Measurements from ENCODE around the gene RMDN3. TPM values are rescaled to one million over a fixed set of nuclear protein-coding genes. Genes with fewer than 3 reads are reported as not detected.
A peak's percentile ranks its signal among the peaks of the same experiment; 100 is the strongest.

RMDN3 gene
- total RNA-seq, 1 experiment from 2014 or later: 23.5 TPM

DNA sequence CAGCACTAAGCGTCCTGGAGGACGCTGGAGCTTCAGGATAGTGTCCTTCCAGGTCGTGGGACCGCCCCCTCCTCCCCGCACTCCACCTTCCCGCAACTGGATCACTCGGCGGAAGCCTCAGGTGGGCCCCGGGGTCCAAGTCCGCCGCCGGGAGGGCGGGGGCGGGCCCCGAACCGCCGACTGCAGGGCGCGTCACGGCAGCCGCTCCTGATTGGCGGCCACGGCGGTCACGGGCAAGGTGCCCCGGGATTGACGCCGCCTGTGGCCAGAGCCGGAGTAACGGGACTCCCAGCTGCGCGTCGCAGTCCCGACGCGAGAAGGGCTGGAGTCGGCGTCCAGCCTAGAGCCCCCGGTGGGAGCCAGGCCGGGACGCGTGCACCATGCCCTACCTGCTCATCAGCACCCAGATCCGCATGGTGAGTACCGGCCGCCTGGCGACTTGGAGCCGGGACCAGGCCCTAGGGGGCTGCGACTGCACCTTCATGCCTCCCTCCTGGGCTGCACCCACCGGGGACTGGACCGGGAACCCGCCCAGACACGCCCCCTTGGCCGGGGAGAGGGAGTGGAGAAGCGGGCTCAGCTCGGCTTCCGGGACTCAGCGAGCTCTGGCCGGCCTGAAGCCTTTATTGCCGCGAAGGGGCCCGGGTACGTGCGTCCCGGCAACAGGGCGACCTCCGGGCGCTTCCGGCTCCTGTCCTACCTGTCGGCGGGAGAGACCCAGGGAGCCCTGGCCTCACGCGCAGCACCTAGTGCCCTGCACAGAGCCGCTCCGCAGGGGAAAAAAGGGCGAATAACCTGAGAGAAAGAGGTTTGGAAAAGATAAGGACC, 9.0 kb upstream of the RMDN3 start, which contains the start of gene GCHFR:
TSS of gene GCHFR (plus strand) at position 268 of the 828 bp plus-strand sequence. CDS start at position 381, 113 bp downstream.
- H3K27ac Mint-ChIP-seq (ENCODE audit: unreplicated experiment): no peak within 1 kb of the TSS
- TF ChIP-seq, protein P1, sequence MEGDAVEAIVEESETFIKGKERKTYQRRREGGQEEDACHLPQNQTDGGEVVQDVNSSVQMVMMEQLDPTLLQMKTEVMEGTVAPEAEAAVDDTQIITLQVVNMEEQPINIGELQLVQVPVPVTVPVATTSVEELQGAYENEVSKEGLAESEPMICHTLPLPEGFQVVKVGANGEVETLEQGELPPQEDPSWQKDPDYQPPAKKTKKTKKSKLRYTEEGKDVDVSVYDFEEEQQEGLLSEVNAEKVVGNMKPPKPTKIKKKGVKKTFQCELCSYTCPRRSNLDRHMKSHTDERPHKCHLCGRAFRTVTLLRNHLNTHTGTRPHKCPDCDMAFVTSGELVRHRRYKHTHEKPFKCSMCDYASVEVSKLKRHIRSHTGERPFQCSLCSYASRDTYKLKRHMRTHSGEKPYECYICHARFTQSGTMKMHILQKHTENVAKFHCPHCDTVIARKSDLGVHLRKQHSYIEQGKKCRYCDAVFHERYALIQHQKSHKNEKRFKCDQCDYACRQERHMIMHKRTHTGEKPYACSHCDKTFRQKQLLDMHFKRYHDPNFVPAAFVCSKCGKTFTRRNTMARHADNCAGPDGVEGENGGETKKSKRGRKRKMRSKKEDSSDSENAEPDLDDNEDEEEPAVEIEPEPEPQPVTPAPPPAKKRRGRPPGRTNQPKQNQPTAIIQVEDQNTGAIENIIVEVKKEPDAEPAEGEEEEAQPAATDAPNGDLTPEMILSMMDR (IDR thresholded peaks at IDR 0.05; ENCODE audit: unreplicated experiment): no peak
- peaks cover 7% of the 10 kb centered on the region for H3K4me1 Mint-ChIP-seq (ENCODE audit: low read depth, unreplicated experiment)
- DNase-seq: peak; percentile 70
- CTCF ChIA-PET: no interaction called here
- no TSS peak for BruUV-seq (replicated peaks)
- intact Hi-C loops (cut with micrococcal nuclease; ENCODE audit: unreplicated experiment): no loop called here
- H3K9me3 Mint-ChIP-seq (ENCODE audit: low read depth, unreplicated experiment): no peaks in the 10 kb centered on the region
- peaks cover 12% of the 10 kb centered on the region for H3K36me3 Mint-ChIP-seq (ENCODE audit: insufficient read depth, unreplicated experiment)
- peak within 1 kb of the TSS; percentile 60 for H3K4me3 Mint-ChIP-seq (ENCODE audit: low read depth, unreplicated experiment)
- H3K27me3 Mint-ChIP-seq (ENCODE audit: unreplicated experiment): no peaks in the 10 kb centered on the region

DNA sequence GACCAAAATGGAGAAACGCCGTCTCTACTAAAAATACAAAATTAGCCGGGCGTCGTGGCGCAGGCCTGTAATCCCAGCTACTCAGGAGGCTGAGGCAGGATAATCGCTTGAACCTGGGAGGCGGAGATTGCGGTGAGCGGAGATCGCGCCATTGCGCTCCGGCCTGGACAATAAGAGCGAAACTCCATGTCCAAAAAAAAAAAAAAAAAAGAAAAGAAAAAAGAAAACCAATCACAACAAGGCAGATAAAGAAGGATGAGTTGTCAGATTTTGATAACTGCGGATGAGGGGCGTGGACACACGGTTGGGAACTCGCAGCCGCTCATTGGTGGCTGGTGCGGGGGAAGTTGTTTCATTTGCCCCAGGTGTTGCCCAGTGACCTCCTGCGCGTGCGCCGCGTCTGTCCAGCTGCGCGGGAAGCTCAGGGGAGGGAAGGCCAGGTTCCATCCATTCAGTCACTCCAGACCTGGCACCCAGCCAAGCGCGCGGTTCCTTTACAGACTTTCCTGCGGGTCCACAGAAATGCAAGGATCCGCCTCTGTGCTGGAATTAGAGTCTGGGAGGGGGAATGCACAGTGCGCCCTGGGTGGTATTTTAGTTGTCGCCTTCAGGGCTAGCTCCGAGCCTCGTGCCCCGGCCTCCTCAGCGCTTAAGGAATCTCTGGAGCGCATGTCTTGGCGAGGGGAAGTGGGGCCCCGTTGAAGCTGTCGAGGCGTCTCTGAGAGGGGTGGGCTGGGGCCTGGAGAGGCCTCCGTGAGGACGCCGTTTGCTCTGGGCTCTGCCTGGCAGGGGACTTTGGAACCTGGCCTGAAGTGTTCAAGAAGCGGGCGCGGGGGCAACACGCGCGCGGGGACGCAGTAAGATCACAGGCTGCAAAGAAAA, 8.1 kb upstream of the RMDN3 start:
- no TSS peak for BruUV-seq (replicated peaks)
- Mint-ChIP-seq H3K27me3 (ENCODE audit: unreplicated experiment) (no peaks in the 10 kb centered on the region), H3K27ac (ENCODE audit: unreplicated experiment) (no peak overlapping the region), H3K4me1 (ENCODE audit: low read depth, unreplicated experiment) (no peaks in the 10 kb centered on the region), H3K4me3 (ENCODE audit: low read depth, unreplicated experiment) (peak overlapping the region; percentile 60), H3K36me3 (ENCODE audit: insufficient read depth, unreplicated experiment) (peaks cover 12% of the 10 kb centered on the region), H3K9me3 (ENCODE audit: low read depth, unreplicated experiment) (no peaks in the 10 kb centered on the region)
- CTCF ChIA-PET: no interaction called here
- DNase-seq: peak; percentile 33
- TF ChIP-seq, protein P1 (IDR thresholded peaks at IDR 0.05; ENCODE audit: unreplicated experiment): no peak
- intact Hi-C loops (cut with micrococcal nuclease; ENCODE audit: unreplicated experiment): no loop called here

DNA sequence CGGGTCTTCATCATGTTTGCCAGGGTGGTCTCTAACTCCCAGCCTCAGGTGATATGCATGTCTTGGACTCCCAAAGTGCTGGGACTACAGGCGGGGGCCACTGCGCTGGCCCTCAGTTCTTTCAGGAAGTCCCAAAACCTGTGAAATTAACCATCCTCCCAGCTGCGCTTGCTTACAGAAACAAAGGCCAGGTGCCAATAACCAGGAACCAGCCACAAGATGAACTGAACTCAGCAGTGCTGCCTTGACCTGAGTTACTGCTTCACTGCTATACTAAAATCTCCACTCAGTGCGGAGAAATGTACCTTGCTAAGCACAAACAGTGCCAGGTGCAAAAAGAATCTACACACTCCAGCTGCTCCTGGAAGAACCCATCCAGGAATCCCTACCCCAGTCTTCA, 4.9 kb upstream of the RMDN3 start:
- intact Hi-C loops (cut with micrococcal nuclease; ENCODE audit: unreplicated experiment): no loop called here
- CTCF ChIA-PET: no interaction called here
- Mint-ChIP-seq H3K4me3 (ENCODE audit: low read depth, unreplicated experiment) (no peak overlapping the region), H3K36me3 (ENCODE audit: insufficient read depth, unreplicated experiment) (peaks cover 21% of the 10 kb centered on the region), H3K4me1 (ENCODE audit: low read depth, unreplicated experiment) (no peaks in the 10 kb centered on the region), H3K9me3 (ENCODE audit: low read depth, unreplicated experiment) (no peaks in the 10 kb centered on the region), H3K27me3 (ENCODE audit: unreplicated experiment) (no peaks in the 10 kb centered on the region), H3K27ac (ENCODE audit: unreplicated experiment) (no peak overlapping the region)
- no peak for DNase-seq
- TF ChIP-seq, protein P1 (IDR thresholded peaks at IDR 0.05; ENCODE audit: unreplicated experiment): no peak
- BruUV-seq (replicated peaks): no TSS peak

DNA sequence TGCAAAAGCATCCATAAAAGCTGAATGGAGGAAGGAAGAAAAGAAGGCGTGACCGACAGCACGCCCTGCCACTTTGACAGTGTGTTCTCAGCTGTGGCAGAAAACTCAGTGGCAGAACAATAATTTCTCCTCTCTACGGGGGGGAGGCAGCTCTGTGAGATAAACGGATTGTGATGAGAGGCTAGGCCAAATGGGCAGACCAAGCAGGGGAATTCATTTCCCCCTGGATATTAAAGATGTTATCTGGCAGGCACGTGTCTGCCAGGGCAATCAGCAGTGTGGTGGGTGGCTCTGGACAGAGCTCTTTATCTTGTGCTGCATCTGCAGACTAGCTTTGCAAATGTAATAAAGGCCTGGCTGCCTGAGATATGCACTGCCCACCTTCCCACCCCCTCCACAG, 1.9 kb upstream of the RMDN3 start:
- DNase-seq: no peak
- no peaks in the 10 kb centered on the region for H3K4me1 Mint-ChIP-seq (ENCODE audit: low read depth, unreplicated experiment)
- intact Hi-C loops (cut with micrococcal nuclease; ENCODE audit: unreplicated experiment): no loop called here
- no peak overlapping the region for H3K27ac Mint-ChIP-seq (ENCODE audit: unreplicated experiment)
- no TSS peak for BruUV-seq (replicated peaks)
- CTCF ChIA-PET: interaction anchor here (0.6 kb wide), 1 partner anchor 8 kb away, joined by 3 read pairs; no protein-coding TSS in a partner anchor
- TF ChIP-seq, protein P1 (IDR thresholded peaks at IDR 0.05; ENCODE audit: unreplicated experiment): no peak
- H3K27me3 Mint-ChIP-seq (ENCODE audit: unreplicated experiment): no peaks in the 10 kb centered on the region
- peaks cover 17% of the 10 kb centered on the region for H3K36me3 Mint-ChIP-seq (ENCODE audit: insufficient read depth, unreplicated experiment)
- no peaks in the 10 kb centered on the region for H3K9me3 Mint-ChIP-seq (ENCODE audit: low read depth, unreplicated experiment)
- no peak overlapping the region for H3K4me3 Mint-ChIP-seq (ENCODE audit: low read depth, unreplicated experiment)
